ENCODE results near the gene EPHX1. TPM values are rescaled to one million over a fixed set of nuclear protein-coding genes. Genes with fewer than 3 reads are reported as not detected.
"Not testable (repeated sequence)": the region's sequence is repeated elsewhere in the genome, so short reads cannot be mapped to it uniquely, and the experiment has no call there.

Gene EPHX1
- total and polyA plus RNA-seq, 4 donors, result 93.8 to 1,448 (median 204) TPM

GRCh38 chr1:225780134-225780533 is 29.8 kb upstream of the EPHX1 start (continued):
- TF ChIP-seq CTCF (IDR thresholded peaks at IDR 0.05; ENCODE audit: low read depth, low read length, missing input control), result no peak
- no peak for TF ChIP-seq FOXA1 (IDR thresholded peaks at IDR 0.05)
- TF ChIP-seq ATF3 (IDR thresholded peaks at IDR 0.05), result no peak
- TF ChIP-seq YY1 (IDR thresholded peaks at IDR 0.05), result no peak
- TF ChIP-seq SP1 (IDR thresholded peaks at IDR 0.05), result no peak
- TF ChIP-seq RAD21 (IDR thresholded peaks at IDR 0.05), result no peak
- TF ChIP-seq FOXA2 (IDR thresholded peaks at IDR 0.05), result no peak
- TF ChIP-seq EGR1 (IDR thresholded peaks at IDR 0.05; ENCODE audit: low read depth in 2 of 2), result no peak

GRCh38 chr1:225780630-225781029 is 29.3 kb upstream of the EPHX1 start:
- no peaks in the 10 kb centered on the region for H3K27me3 ChIP-seq (ENCODE audit: control insufficient read depth in 4 of 4, insufficient read depth in 4 of 4, low read length in 3 of 4)
- DNase-seq (ENCODE audit: low spot score), result no peak
- H3K9me3 ChIP-seq (ENCODE audit: control insufficient read depth in 4 of 4, low read length in 3 of 4), result no peaks in the 10 kb centered on the region
- peaks cover 9 to 33% (median 23%) of the 10 kb centered on the region in 4 donors for H3K4me1 ChIP-seq (ENCODE audit: control insufficient read depth in 4 of 4, insufficient read depth in 4 of 4, low read length in 3 of 4)
- no peak overlapping the region for H3K9ac ChIP-seq (ENCODE audit: low read depth in 1 of 2, low read length in 2 of 2)
- no peak overlapping the region for H3K4me3 ChIP-seq (ENCODE audit: low read depth in 1 of 3, low read length in 3 of 3)
- H3K36me3 ChIP-seq (ENCODE audit: control insufficient read depth in 4 of 4, insufficient read depth in 3 of 4, low read depth in 1 of 4, low read length in 3 of 4), result peaks cover 0 to 9% (median 3%) of the 10 kb centered on the region in 4 donors
- TF ChIP-seq CTCF (IDR thresholded peaks at IDR 0.05; ENCODE audit: low read depth, low read length, missing input control) (no peak), YY1 (IDR thresholded peaks at IDR 0.05) (no peak), ZBTB33 (IDR thresholded peaks at IDR 0.05) (no peak), FOXA1 (IDR thresholded peaks at IDR 0.05) (no peak), MAX (IDR thresholded peaks at IDR 0.05) (no peak), ATF3 (IDR thresholded peaks at IDR 0.05) (no peak), RAD21 (IDR thresholded peaks at IDR 0.05) (no peak), EGR1 (IDR thresholded peaks at IDR 0.05; ENCODE audit: low read depth in 2 of 2) (no peak), NR2F2 (IDR thresholded peaks at IDR 0.05) (no peak), REST (IDR thresholded peaks at IDR 0.05) (no peak)
- H3K27ac ChIP-seq (ENCODE audit: low read depth in 1 of 2, low read length in 2 of 2), result no peak overlapping the region
- 100% methylated on average over 1 of the region's 1 CpG for WGBS

GRCh38 chr1:225789142-225789541 is 20.8 kb upstream of the EPHX1 start:
- 81% methylated on average over 2 of the region's 3 CpGs for WGBS
- H3K9ac ChIP-seq (ENCODE audit: low read depth in 1 of 2, low read length in 2 of 2); H3K27me3 ChIP-seq (ENCODE audit: control insufficient read depth in 4 of 4, insufficient read depth in 4 of 4, low read length in 3 of 4); H3K4me3 ChIP-seq (ENCODE audit: low read depth in 1 of 3, low read length in 3 of 3); DNase-seq (ENCODE audit: low spot score); H3K27ac ChIP-seq (ENCODE audit: low read depth in 1 of 2, low read length in 2 of 2); H3K9me3 ChIP-seq (ENCODE audit: control insufficient read depth in 4 of 4, low read length in 3 of 4); H3K4me1 ChIP-seq (ENCODE audit: control insufficient read depth in 4 of 4, insufficient read depth in 4 of 4, low read length in 3 of 4): not testable (repeated sequence)
- H3K36me3 ChIP-seq (ENCODE audit: control insufficient read depth in 4 of 4, insufficient read depth in 3 of 4, low read depth in 1 of 4, low read length in 3 of 4), result peaks cover 8 to 37% (median 26%) of the 10 kb centered on the region in 4 donors

Measured in liver (tissue), 9 donors.